ENCODE measurements around the gene GDNF.

GDNF gene

DNA sequence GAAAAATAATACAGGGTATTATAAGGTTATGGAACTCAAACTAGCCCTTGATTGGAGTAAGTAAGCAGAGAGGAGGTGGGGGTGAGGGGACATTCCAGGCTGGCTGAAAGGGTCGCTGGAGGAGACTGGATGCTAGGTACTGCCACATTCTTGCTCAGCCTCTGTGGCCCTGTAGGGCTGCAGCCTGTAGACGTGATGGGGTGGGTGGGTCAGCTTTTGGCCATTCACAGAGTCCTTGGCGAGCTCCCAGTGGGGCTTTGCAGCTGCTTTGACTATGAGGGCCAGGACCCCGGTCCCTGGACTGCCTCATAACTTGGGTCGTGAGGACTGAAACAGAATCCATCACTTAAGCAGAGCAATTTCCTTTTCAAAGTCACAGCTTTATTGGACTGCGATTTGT is 4.2 kb upstream of the GDNF start:
- DNase-seq: no peak

DNA sequence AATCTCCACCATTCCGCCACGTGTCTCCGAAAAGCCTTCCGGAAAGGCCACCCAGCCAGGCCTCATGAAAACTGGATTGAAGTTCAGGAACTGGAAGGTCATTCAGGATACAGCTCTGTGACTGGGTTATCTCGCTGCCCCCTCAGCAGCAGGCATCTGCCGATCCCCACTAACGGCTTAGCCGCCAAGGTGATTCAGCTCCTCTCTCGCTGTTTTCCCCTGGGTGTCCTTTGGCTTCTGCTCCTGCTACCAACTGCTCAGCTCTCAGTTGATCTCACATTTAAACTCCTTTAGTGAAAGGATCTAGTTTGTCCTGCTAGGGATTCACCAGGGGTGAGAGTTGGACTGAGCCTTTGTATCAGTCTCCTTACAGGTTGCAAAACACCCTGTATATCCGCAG is 2.2 kb upstream of the GDNF start:
- peak; percentile 43 for DNase-seq

DNA sequence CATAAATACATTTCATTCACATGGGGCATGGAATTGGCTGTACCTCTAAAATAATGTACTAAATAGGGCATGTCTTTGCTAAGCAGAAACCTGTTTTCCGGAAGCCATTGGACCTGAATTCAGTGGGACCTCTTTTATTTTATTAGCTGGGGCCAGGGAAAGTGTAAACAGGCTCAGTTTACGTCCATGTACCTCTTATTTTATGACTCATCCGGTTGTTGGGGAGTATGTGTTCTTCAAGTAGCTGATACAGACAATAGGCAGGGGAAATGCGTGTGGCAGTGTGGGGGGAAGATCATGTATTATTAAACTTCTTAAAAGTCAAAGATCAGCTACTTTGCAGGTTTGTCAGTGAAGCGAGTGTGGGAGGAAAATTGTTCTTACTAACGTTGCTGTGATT is 1.4 kb upstream of the GDNF start:
- peak; percentile 57 for DNase-seq

DNA sequence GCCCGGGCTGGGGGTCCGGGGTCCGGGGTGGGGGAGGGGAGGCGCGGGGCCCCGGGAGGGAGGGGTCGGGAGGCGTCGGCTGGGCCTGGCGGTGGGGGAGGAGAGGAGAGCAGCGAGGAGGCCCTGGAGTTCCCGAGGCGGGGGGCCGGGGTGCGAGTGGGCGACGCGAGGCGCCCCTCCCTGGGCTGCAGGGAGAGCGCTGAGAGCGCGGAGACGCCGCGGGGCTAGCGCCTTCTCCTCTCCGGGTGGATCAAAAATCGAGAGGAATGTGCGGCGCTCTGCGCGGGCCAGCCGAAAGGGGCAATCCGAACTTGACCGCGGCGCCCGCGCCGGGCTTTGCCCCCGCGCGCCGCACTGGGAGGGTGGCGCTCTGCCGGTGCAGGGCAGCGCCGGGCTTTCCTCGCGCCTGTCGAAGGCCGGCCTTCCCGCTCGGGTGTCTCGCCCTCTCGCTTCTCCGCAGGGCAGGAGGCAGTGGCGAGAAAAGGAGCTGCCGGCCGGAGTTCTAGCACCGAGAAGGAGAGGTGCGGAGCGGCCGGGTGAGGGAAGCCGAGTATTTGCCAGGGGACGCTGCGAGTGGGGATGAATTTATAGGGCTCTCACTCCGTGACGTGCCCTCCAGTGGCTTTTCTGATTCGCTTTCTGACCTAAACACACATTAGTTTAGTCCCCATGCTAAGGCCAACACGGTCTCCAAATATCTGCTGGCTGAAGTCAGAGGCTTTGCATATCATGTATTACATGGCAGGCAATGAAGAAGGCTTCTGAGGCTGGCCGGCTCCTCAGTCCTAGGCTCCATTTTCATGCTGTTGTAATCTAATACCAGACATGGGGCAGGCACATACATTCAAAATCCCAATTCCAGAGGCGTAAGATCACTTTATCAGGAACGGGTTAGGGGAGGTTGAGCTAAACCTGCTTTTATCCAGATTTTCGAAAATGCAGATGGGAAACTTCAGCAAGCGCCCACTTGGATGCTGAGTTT is 503 bp upstream of the GDNF start:
- DNase-seq: peak; percentile 71

DNA sequence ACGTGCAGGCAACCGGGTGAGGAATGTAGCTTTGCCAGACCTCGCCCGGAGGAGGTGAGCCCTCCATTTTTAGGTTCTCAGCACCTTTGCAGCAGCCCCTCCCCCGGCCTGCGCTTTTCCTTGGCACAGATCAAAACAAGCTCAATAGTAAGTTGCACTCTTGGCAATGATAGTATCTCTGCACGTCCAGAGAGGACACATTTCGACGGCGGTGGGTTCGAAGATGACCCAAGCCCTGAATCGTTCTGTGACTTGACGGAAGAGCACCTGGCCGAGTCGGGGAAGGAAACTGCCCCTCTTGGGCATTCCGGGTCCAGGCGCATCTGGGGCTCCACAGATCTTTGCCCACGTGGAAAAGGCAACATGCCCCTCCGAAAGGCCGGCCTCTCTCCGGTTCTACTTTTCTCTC is 904 bp downstream of the GDNF start:
- DNase-seq: peak; percentile 73

DNA sequence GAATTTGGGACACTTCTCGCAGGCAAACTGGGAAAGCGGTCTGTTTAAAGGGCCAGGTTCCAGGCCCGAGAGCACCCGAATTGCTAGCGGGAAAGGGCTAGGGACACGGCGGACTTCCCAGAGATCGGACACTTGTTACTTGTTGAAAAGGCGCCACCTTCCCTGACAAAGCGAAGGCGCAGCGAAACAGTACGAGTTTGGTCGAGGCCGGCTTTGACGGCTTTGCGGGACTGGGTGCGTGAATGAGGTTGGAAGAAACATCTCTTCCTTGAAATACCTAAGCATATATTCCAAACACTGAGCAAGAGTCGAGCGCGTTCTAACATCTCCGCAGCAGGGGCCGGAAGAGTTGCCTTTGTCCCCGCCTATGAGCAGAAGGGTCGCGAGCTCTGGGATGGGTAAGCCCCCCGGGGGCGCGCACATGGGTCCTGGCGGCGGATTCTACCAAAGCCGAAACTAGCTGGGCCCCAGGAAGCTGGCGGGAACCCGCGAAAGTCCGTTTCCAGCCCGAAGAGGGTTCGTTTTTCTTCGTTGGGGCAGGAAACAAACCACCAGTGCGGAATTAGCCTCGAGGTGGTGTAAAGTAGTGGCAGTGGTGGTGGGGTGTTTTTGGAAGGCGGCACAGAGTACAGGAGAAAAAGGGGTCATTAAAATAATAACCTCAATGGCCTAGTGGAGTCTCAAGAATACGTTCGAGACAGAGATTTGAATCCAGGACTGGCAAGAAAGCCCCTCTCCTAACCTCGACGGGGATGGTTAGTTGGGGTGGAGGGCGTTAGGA is 1.5 kb downstream of the GDNF start:
- DNase-seq: peak; percentile 63

DNA sequence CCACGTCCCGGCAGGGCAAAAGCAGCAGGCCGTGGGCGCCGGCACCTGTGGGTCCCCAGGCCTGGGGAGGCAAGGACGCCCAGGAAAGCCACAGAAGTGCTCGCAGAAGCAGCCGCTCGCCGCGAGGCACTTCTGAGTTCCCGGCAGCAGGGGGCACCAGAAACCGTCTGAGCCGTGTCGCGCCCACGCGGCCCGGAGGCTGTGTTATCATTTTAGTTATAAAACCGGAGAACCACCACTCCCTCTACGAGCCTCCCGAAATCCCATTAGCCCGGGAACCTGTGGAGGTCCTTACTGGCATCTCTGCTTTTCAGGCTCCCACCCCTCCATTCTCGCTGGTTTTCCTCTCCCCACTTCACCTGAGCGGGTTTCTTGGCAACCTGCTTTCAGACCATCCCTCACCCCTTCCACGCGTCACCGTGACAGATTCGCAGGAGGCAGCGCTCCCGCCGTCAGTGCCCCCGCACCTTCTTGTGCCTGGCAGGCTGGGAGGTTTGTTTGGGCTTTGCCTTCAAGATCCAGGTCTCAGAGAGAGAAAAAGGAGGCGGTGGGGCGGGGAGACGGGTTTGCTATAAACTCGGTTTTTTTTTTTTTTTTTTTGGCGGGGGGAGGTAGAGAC is 2.3 kb downstream of the GDNF start:
- DNase-seq: peak; percentile 98

DNA sequence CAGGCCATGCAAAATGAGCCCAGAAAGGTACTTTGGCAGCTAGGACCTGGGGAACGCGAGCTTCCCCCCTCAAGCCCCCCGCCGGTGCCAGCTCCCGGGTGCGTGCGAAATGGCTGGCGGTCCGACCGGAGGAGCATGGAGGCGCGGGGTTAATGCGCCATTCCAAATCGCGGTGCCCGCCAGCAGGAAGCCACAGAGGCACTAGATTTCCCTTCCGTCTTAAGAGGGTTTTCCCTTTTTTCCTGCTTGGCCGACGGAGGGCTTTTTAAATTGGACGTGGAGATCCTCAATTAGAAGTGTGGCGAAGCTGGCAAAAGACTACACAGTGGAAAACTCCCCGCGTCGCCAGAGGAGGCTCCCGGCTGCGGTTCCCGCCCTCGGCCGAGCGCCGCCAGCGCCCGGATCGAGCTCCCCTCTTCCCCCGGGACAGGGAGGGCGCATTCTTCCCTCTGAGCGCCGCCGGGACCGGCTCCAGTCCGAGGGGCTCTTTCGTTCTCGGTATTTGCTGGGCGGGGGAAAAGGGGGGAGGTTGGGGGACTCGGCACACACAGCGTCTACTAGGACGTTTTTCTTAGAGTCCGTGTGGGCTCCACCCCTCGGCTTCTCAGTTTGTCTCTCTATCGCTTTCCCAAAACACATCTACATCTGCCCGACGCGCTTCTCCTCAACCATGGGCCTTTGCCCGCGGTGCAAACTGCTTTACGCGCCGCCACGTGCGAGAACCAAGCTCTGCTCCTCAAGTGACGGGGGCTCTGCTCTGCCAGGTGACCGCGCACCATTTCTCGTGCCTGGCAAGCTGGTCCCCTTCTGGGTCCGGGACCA is 3.0 kb downstream of the GDNF start:
- DNase-seq: peak; percentile 60

DNA sequence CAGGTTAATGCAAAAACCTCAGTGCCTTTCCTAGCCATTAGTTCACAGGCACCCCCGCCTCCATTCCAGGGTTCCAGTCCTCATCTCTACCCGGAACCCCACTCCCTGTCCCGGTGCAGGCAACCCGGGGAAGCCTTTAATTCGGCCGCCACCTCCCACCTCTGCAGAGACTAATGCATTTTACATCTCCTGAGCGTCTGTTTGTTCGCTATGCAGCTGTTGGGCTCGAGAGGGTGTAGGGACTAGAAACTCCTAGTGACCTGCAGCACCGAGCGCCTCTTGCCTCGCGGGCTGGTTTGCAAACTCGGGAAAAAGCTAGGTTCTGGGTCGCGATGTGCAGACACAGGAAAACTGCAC is 3.6 kb downstream of the GDNF start:
- peak; percentile 64 for DNase-seq

DNA sequence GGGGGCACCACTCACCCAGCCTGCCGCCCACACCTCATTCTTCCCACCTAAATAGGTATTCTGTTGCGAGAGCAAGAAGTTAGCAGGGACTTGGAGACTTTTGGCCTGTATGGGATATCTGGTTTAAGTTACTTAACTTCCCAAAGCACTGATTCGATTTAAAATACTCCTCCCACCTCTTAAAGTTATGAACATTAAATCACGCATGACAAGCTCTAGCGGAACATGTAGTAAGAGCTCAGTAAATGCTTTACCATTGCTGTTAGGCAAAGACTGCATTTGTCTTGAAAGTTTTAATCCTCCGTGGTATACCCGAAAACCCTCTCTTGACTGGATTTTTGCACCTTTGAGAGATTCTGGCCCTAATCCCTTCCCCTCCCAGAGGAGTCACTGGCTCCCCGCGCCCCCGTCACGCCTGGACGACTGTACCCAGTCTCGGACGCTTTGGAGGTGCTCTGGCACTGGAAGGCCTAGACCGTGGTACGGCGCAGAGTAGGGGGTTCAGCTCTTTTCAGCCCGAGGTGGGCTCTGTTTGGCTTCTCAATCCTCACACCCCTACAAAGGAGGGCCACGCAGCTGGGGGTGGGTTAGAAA is 4.4 kb downstream of the GDNF start:
- peak; percentile 59 for DNase-seq

DNA sequence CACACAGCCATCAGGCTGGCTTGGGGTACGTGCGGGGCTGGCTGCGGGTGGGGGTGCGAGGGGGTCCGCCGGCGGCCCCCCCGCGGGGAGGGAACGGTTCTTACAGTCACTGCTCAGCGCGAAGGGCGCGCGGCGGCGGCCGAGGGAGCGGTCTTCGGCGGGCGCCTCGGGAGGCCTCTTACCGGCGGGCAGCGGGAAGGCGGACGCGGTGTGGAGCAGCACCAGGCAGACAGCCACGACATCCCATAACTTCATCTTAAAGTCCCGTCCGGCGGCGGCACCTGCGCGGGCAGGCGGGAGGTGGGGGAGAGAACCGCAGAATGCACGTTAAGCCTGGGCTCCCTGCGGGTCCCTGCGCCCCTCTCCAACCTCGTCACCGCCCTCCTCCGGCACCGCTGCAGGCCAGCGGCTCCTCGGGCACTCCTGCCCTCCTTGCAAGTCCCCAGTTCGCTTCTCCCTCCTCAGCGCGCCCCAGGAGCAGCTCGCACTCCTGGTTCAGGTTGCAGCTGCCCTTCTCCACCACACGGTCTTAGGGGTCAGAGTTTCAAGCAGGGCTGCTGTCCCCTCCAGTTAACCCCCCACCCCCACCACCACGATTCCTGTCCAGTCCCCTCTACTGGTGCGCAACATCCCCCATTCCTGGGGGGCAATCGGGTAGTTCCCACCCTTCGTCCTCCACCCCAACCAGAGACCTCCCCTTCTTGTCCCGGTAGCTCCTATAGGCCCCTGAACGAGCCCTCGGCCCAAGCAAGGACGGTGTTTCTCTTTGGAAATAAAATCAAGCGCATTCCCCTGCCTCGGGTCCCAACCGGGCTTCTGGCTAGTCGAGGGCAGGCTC is 5.1 kb downstream of the GDNF start:
- DNase-seq: peak; percentile 61

DNA sequence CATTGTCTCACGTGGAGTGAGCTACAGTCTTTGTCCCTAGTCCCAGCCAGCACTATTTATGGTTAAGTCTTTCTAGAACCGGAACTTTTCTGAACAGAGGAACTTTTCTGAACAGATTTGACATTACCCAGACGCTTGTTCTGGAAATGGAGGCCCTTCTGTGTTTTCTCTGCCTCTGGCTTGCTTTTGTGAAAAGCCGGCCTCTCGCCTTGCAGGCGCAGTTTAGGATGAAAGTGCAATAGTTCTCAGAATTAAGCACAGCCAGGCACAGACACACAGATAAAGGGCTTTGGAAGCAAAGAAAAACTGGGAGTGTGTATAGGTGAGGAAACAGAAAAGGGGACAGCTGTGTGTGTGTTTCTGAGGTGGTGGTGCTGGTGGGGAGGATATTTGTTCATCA is 5.9 kb downstream of the GDNF start:
- no peak for DNase-seq

DNA sequence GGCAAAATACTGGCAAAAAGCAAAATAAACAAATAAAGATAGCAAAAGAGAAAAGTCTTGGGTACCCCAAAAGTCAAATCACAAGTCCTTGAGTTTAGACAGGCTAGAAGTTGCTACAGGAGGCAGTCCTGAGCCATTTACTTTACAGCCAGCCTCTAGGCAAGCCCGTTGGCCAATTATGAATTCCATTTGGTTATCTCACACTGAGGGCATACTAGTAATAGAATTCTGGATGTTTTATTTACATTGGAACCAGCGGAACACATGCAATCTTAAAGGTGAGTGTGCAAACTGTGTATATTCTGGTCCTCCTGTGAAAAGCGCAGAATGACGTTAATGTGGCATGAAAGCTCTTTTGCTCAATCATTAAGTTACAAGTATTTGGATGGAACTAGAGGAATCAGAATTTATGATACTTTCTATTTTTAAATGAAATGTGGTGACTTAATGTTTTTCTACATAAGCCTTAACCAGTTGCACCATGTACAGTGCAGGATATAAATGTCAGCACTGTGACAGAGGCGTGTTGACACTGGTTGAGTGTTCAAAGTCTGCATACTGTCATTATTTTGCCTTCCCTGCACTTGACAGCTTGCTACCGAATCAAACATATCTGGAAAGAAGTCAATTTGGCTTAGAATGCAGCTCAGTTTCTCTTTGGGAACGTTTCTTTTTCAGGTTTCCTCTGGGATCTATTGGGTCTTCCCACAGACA is 7.9 kb downstream of the GDNF start:
- no peak for DNase-seq

DNA sequence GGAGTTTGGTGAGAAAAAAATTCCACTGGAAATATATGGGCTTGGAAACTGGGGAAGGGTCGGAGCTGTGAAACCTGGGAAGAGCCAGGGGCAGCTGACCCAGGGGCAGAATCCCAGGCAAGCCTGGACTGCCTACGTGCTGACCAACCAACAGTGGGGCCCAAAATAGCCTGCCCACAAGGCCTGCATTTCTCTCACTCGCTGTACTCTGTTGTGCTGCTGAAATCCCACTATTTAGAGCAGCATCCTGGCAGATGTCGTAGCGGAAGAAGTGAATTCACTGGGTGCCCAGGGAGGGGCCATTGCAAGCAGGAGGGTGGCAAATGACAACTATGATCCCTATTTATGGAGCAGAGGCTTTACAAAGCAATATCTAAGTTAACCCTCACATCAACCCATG is 9.5 kb downstream of the GDNF start:
- no peak for DNase-seq

DNA sequence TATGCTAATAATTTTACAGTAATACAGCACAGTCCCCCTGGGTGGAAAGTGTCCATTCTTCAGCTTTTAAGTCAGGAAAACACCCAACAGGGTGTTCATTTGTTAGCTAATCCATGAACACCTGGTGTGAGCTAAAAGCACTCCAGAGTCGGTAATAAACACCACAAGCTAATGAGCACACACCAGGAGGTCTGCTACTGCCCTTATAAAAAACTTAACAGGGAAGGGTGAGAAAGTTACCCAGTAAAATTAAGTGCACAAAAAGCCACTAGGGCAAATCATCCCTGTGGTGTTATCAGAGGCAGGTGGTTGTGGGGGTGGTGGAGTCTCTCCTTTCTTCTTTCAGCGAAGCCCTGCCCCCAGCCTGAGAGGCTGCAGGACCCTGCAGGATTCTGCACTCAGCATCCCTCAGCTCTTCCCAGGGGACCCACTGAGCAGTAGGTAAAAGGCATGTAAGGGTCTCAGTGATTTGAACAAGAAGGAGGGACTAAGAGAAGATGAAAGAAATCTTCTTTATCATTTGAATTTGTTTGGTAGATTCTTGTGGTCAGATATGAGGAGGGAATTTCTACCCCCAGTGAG is 14.4 kb downstream of the GDNF start:
- DNase-seq: no peak

DNA sequence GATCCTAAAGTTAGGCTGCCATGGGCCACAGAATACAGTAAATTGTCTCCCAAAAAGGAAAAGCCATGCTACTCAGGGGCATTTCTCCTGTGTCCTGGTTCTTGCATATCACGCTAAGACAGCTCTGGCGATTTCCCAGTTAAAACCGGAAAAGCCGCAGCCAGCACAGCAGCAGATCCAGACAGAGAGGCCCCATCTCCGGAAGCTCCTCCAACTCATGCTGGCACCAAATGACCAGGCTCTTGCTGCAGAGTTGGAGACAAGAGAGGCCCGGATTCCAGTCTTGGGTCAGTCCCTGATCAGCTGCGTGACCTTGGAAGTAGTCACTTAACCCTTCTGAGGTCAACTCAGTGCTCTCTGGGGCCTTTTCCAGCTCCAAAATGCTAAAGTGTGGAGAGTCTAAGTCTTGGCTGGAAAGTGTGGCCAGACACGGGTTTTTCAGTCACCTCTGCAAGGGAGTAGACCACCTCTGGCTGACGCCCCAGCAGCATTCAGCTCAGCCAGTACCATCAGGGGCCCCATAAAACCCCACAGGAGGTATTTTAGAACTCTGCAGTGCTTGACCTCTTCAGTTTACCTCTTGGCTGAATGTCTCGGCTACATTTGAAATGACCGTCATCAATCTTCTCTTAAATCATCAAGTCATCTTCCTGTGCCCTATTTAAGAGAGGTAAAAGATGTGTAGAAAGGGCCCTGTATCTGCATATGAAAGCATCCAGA is 16.2 kb downstream of the GDNF start:
- no peak for DNase-seq

DNA sequence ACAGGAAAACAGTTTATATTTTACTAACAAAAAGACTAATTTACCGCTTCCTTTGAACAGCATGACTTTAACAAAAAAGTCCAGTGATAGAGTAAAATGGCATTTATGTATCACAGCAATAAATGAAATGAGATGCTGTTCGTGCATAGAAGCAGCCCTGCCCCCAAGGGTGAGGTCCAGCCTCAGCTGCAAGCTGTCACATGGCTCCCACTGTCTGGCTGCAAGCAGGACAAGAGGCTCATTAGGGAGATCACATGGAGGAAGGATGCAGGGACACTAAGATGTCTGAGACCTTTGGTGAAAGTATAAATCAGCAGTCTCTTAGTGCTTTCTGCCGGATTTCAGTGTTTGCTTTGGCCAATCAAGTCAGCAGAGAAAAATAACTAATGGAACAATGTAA is 23.0 kb downstream of the GDNF start:
- no peak for DNase-seq

DNA sequence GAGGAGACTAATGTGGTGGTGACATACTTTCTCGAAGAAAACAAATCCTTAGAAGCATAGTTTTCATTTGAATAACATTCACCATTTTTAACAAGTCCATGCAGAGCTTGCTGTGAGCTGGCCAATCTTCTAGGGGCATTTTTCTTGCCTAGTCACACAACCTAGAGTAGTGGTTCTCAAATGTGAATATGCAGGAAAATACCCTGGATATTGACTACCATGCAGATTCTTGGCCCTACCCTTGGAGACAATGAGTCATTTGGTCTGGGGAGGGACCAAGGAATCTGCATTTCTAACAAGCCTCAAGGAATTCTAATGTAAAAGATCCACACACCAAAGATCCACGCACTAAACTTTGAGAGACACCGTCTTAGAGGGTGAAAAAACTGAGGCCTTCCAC is 23.5 kb downstream of the GDNF start:
- no peak for DNase-seq

DNA sequence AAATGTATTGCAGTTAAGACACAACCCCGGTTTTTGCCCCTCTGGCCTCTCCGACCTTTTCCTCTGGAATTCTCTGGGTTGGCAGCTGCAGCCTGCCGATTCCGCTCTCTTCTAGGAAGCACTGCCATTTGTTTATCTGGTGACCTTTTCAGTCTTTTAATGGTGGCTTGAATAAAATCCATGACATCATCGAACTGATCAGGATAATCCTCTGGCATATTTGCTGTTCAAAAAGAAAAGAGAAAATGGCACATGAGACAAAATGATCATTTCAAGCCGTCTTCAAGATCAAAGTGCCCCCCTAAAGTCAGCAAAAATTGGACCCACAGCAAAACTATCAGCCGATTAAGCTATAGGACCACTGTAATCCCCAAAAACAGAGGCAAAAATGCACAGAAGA is 23.9 kb downstream of the GDNF start:
- DNase-seq: no peak

DNA sequence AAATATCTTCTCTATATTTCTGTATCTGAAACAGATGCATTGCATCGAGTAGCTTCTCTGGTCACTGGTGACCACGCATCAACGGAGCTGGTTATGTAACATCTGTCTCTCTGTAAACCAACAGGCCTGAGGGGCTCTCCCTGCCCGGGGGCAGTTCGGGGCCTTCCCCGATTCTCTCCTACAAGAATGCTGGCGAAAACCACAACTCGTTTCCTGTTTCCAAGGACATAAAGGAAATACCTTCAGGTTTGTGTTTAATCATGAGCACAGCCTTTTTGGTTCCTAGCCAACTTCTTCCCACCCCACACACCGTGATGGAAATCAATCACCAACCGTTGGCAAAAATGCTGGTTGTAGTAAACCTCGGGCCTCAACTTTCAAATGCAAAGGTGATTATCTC is 25.1 kb downstream of the GDNF start:
- DNase-seq: peak; percentile 46

Measured in 8988T (cell line).